HEK293 (cell line): ENCODE data around the gene MIGA1.

Experiments
- CTCF ChIA-PET: fragments of 350-600 bp; formaldehyde crosslinking; extraction: SDS; loops from one replicate; lab custom pipeline; 2021; ENCODE audit warnings: antibody characterized with exemption; lab: Yijun Ruan, JAX
- POLR2A ChIA-PET: fragments of 300-600 bp; formaldehyde crosslinking; extraction: SDS; loops from one replicate; lab custom pipeline; 2020; ENCODE audit warnings: antibody characterized with exemption, inconsistent platforms; lab: Yijun Ruan, JAX
- H3K27ac ChIP-seq: fragments of 200-500 bp; sonication (Bioruptor generic); 2 replicates; pipeline ENCODE4 v1.5.1; 2014; ENCODE audit warnings: low read depth, low read length, control low read depth, inconsistent platforms; ENCODE audit errors: extremely low read depth
- H3K36me3 ChIP-seq, 2 experiments: fragments of 200-500 bp in 1 of 2; sonication (Bioruptor generic) in 1 of 2; 1 replicate in 1 of 2; 2 replicates in 1 of 2; pipeline ENCODE4 v1.5.1; 2014 to 2017; ENCODE audit warnings: inconsistent platforms in 2 of 2, low read length in 2 of 2; ENCODE audit not compliant: control insufficient read depth in 2 of 2, insufficient read depth in 1 of 2
- H3K4me1 ChIP-seq: fragments of 200-500 bp; sonication (Bioruptor generic); 2 replicates; pipeline ENCODE4 v1.5.1; 2014; ENCODE audit warnings: mild to moderate bottlenecking, low read length, inconsistent platforms; ENCODE audit not compliant: control insufficient read depth, insufficient read depth
- H3K4me3 ChIP-seq: 2 replicates; pipeline ENCODE4 v1.5.1; 2011; ENCODE audit warnings: low read depth, mild to moderate bottlenecking, control low read depth, low read length, moderate library complexity
- H3K9me3 ChIP-seq: fragments of 200-500 bp; sonication (Bioruptor generic); 2 replicates; pipeline ENCODE4 v1.5.1; 2014; ENCODE audit warnings: low read depth, low read length, inconsistent platforms; ENCODE audit not compliant: control insufficient read depth, insufficient read depth
- EGR2 ChIP-seq: fragments of 450-650 bp; formaldehyde crosslinking; IDR thresholded peaks from 2 replicates; pipeline ENCODE4 v1.5.1; 2016; ENCODE audit warnings: low read depth, missing biosample characterization, missing genetic modification characterization
- MYNN ChIP-seq: fragments of 450-650 bp; formaldehyde crosslinking; IDR thresholded peaks from 2 replicates; pipeline ENCODE4 v1.5.1; 2016; ENCODE audit warnings: missing biosample characterization, missing genetic modification characterization, borderline replicate concordance
- REPIN1 ChIP-seq: fragments of 450-650 bp; formaldehyde crosslinking; IDR thresholded peaks from 2 replicates; pipeline ENCODE4 v1.5.1; 2017; ENCODE audit warnings: missing biosample characterization, missing genetic modification characterization, low read depth
- SALL2 ChIP-seq: fragments of 450-650 bp; formaldehyde crosslinking; IDR thresholded peaks from 2 replicates; pipeline ENCODE4 v1.5.0; 2017; ENCODE audit warnings: missing biosample characterization, mild to moderate bottlenecking, missing genetic modification characterization, borderline replicate concordance
- ZBTB48 ChIP-seq: fragments of 450-650 bp; formaldehyde crosslinking; IDR thresholded peaks from 2 replicates; pipeline ENCODE4 v1.5.1; 2016; ENCODE audit warnings: missing biosample characterization, missing genetic modification characterization
- ZBTB7A ChIP-seq: fragments of 450-650 bp; formaldehyde crosslinking; IDR thresholded peaks from 2 replicates; pipeline ENCODE4 v1.5.1; 2016; ENCODE audit warnings: low read depth, missing biosample characterization, missing genetic modification characterization
- ZEB2 ChIP-seq: fragments of 450-650 bp; formaldehyde crosslinking; IDR thresholded peaks from 2 replicates; pipeline ENCODE4 v1.5.1; 2016; ENCODE audit warnings: missing biosample characterization, missing genetic modification characterization
- ZNF157 ChIP-seq: fragments of 450-650 bp; formaldehyde crosslinking; IDR thresholded peaks from 2 replicates; pipeline ENCODE4 v1.5.1; 2016; ENCODE audit warnings: missing biosample characterization, missing genetic modification characterization
- ZNF221 ChIP-seq: fragments of 450-650 bp; formaldehyde crosslinking; IDR thresholded peaks from 2 replicates; pipeline ENCODE4 v1.5.1; 2017; ENCODE audit warnings: missing biosample characterization, missing genetic modification characterization, borderline replicate concordance
- ZNF24 ChIP-seq: fragments of 450-650 bp; formaldehyde crosslinking; IDR thresholded peaks from 2 replicates; pipeline ENCODE4 v1.5.1; 2016; ENCODE audit warnings: missing biosample characterization, missing genetic modification characterization
- ZNF366 ChIP-seq: fragments of 450-650 bp; formaldehyde crosslinking; conservative IDR thresholded peaks from 2 replicates; pipeline ENCODE4 v1.5.1; 2016; ENCODE audit warnings: missing biosample characterization, missing genetic modification characterization
- ZNF37A ChIP-seq: fragments of 450-650 bp; IDR thresholded peaks from 2 replicates; pipeline ENCODE4 v1.5.1; 2018; ENCODE audit warnings: missing biosample characterization, missing genetic modification characterization
- ZNF426 ChIP-seq: fragments of 450-650 bp; formaldehyde crosslinking; IDR thresholded peaks from 2 replicates; pipeline ENCODE4 v1.5.1; 2017; ENCODE audit warnings: missing biosample characterization, missing genetic modification characterization, mild to moderate bottlenecking, inconsistent platforms, moderate library complexity
- ZNF558 ChIP-seq: fragments of 450-650 bp; formaldehyde crosslinking; IDR thresholded peaks from 2 replicates; pipeline ENCODE4 v1.5.1; 2016; ENCODE audit warnings: missing biosample characterization, missing genetic modification characterization
- ZNF76 ChIP-seq: fragments of 450-650 bp; formaldehyde crosslinking; IDR thresholded peaks from 2 replicates; pipeline ENCODE4; 2016; ENCODE audit warnings: low read depth, missing biosample characterization, missing genetic modification characterization, borderline replicate concordance
- ZXDB ChIP-seq: fragments of 450-650 bp; formaldehyde crosslinking; IDR thresholded peaks from 2 replicates; pipeline ENCODE4 v1.5.1; 2016; ENCODE audit warnings: missing biosample characterization, missing genetic modification characterization
- TF ChIP-seq, protein P1 (sequence below): fragments of 450-650 bp; IDR thresholded peaks from 2 replicates; pipeline ENCODE4 v1.5.1; 2018; ENCODE audit warnings: missing biosample characterization, mild to moderate bottlenecking, missing genetic modification characterization
- TF ChIP-seq, protein P2 (sequence below): fragments of 450-650 bp; formaldehyde crosslinking; IDR thresholded peaks from 2 replicates; pipeline ENCODE4 v1.5.1; 2016; ENCODE audit warnings: missing biosample characterization, missing genetic modification characterization, low read depth
- TF ChIP-seq, protein P3 (sequence below): fragments of 450-650 bp; formaldehyde crosslinking; IDR thresholded peaks from 2 replicates; pipeline ENCODE4 v1.5.1; 2017; ENCODE audit warnings: missing biosample characterization, missing genetic modification characterization
- TF ChIP-seq, protein P4 (sequence below): fragments of 450-650 bp; formaldehyde crosslinking; IDR thresholded peaks from 2 replicates; pipeline ENCODE4 v1.5.1; 2017; ENCODE audit warnings: missing biosample characterization, missing genetic modification characterization
- TF ChIP-seq, protein P5 (sequence below): fragments of 450-650 bp; formaldehyde crosslinking; IDR thresholded peaks from 2 replicates; pipeline ENCODE4 v1.5.0; 2017; ENCODE audit warnings: missing biosample characterization, missing genetic modification characterization, borderline replicate concordance

The MIGA1 gene

DNA sequence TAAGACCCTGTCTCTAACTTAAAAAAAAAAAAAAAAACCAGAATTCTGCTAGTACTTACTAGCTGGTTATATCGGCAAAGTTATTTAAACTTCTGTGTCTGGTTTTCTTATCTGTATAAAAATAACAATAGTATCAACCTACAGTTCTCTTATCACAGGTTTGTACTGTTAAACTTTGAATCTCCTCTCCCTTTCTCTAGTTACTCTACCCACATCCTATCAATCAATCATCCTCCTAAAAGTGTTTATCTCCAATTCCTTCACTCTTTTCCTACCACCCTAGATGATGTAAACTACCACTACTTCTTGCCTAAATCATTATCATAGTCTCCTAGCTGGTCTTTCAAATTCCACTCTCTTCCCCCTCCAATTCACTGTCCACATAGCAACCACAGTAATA lies 47.4 kb upstream of the MIGA1 start:
- TF ChIP-seq EGR2 (tag by site-specific recombination) (peak; percentile 60; the same call in 1 of the 2 replicates), ZNF24 (no peak), ZXDB (tag by site-specific recombination) (peak; percentile 34; the same call in 1 of the 2 replicates)
- TF ChIP-seq, protein P1, sequence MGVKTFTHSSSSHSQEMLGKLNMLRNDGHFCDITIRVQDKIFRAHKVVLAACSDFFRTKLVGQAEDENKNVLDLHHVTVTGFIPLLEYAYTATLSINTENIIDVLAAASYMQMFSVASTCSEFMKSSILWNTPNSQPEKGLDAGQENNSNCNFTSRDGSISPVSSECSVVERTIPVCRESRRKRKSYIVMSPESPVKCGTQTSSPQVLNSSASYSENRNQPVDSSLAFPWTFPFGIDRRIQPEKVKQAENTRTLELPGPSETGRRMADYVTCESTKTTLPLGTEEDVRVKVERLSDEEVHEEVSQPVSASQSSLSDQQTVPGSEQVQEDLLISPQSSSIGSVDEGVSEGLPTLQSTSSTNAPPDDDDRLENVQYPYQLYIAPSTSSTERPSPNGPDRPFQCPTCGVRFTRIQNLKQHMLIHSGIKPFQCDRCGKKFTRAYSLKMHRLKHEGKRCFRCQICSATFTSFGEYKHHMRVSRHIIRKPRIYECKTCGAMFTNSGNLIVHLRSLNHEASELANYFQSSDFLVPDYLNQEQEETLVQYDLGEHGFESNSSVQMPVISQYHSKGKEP (tag by site-specific recombination), result no peak
- TF ChIP-seq, all 188 proteins: peak for 2
- no peaks in the 10 kb centered on the region for H3K9me3 ChIP-seq
- ChIA-PET CTCF (interaction anchor here (0.8 kb wide), 1 partner anchor 18 kb away, joined by 3 read pairs; no protein-coding TSS in a partner anchor), POLR2A (no interaction called here)
- H3K4me1 ChIP-seq, result no peaks in the 10 kb centered on the region
- no peak overlapping the region for H3K4me3 ChIP-seq
- H3K27ac ChIP-seq, result no peak overlapping the region
- peaks cover 22 to 29% of the 10 kb centered on the region in 2 experiments for H3K36me3 ChIP-seq

DNA sequence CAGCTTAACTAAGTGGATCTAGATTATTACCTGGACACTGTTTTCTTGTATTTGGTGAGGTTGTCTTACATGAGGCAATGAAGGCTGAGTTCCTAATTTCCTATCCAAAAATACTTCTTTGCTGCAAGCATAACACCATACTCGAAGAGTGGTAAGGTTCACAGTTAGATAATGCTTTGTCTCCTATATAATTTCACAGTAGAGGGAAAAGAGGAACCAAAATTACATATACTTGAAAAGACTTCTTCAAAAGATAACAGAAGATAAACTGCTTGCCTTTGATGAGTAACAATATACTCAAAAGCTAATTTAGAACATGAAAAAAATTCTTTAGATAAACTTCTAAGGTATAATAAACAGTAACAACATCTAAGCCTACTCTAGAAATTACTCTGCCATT lies 40.2 kb upstream of the MIGA1 start:
- Histone ChIP-seq H3K9me3 (no peaks in the 10 kb centered on the region), H3K4me1 (peaks cover 7% of the 10 kb centered on the region), H3K27ac (no peak overlapping the region), H3K36me3 (peaks cover 14 to 37% of the 10 kb centered on the region in 2 experiments), H3K4me3 (no peak overlapping the region)
- no peak for TF ChIP-seq ZNF426 (tag by site-specific recombination)
- no peak for TF ChIP-seq SALL2
- no peak for TF ChIP-seq ZNF157 (tag by site-specific recombination)
- ChIA-PET CTCF (interaction anchor here (0.6 to 1.0 kb wide), 4 partner anchors 86 to 231 kb away, joined by 3 read pairs; no protein-coding TSS in a partner anchor), POLR2A (no interaction called here)

DNA sequence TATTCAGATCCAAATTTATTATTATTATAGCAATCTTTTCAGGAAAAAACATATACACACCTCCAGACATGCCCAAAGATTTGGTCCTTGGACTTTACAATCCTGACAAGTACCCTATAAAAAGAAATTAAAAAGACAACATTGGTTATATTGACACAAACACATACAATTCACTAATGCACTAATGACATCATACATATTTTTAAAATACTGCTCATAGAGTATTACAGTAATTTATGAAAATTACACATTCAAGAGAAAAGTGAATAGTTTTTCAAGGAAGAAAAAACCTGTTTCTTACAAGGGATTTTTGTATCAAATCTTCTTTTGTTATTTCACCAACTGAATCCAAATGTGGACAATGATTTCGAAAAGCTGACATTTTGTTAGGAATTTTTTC lies 38.1 kb upstream of the MIGA1 start:
- no peak overlapping the region for H3K27ac ChIP-seq
- H3K4me3 ChIP-seq, result no peak overlapping the region
- POLR2A ChIA-PET, result no interaction called here
- no peaks in the 10 kb centered on the region for H3K9me3 ChIP-seq
- CTCF ChIA-PET, result no interaction called here
- H3K36me3 ChIP-seq, result peaks cover 14 to 31% of the 10 kb centered on the region in 2 experiments
- peaks cover 7% of the 10 kb centered on the region for H3K4me1 ChIP-seq
- TF ChIP-seq ZNF558 (tag by site-specific recombination) (no peak), MYNN (tag by site-specific recombination) (no peak), ZNF76 (tag by site-specific recombination) (no peak), ZEB2 (tag by site-specific recombination) (no peak), ZBTB48 (tag by site-specific recombination) (no peak), REPIN1 (tag by site-specific recombination) (no peak), ZBTB7A (tag by site-specific recombination) (no peak), ZNF37A (tag by site-specific recombination) (no peak), ZNF366 (tag by site-specific recombination) (no peak), ZNF221 (tag by site-specific recombination) (no peak)
- TF ChIP-seq, protein P2, sequence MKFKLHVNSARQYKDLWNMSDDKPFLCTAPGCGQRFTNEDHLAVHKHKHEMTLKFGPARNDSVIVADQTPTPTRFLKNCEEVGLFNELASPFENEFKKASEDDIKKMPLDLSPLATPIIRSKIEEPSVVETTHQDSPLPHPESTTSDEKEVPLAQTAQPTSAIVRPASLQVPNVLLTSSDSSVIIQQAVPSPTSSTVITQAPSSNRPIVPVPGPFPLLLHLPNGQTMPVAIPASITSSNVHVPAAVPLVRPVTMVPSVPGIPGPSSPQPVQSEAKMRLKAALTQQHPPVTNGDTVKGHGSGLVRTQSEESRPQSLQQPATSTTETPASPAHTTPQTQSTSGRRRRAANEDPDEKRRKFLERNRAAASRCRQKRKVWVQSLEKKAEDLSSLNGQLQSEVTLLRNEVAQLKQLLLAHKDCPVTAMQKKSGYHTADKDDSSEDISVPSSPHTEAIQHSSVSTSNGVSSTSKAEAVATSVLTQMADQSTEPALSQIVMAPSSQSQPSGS (tag by site-specific recombination), result peak; percentile 86
- TF ChIP-seq, protein P3, sequence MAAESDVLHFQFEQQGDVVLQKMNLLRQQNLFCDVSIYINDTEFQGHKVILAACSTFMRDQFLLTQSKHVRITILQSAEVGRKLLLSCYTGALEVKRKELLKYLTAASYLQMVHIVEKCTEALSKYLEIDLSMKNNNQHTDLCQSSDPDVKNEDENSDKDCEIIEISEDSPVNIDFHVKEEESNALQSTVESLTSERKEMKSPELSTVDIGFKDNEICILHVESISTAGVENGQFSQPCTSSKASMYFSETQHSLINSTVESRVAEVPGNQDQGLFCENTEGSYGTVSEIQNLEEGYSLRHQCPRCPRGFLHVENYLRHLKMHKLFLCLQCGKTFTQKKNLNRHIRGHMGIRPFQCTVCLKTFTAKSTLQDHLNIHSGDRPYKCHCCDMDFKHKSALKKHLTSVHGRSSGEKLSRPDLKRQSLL (tag by site-specific recombination), result no peak
- TF ChIP-seq, protein P4, sequence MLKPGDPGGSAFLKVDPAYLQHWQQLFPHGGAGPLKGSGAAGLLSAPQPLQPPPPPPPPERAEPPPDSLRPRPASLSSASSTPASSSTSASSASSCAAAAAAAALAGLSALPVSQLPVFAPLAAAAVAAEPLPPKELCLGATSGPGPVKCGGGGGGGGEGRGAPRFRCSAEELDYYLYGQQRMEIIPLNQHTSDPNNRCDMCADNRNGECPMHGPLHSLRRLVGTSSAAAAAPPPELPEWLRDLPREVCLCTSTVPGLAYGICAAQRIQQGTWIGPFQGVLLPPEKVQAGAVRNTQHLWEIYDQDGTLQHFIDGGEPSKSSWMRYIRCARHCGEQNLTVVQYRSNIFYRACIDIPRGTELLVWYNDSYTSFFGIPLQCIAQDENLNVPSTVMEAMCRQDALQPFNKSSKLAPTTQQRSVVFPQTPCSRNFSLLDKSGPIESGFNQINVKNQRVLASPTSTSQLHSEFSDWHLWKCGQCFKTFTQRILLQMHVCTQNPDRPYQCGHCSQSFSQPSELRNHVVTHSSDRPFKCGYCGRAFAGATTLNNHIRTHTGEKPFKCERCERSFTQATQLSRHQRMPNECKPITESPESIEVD, result peak; percentile 42
- TF ChIP-seq, protein P5, sequence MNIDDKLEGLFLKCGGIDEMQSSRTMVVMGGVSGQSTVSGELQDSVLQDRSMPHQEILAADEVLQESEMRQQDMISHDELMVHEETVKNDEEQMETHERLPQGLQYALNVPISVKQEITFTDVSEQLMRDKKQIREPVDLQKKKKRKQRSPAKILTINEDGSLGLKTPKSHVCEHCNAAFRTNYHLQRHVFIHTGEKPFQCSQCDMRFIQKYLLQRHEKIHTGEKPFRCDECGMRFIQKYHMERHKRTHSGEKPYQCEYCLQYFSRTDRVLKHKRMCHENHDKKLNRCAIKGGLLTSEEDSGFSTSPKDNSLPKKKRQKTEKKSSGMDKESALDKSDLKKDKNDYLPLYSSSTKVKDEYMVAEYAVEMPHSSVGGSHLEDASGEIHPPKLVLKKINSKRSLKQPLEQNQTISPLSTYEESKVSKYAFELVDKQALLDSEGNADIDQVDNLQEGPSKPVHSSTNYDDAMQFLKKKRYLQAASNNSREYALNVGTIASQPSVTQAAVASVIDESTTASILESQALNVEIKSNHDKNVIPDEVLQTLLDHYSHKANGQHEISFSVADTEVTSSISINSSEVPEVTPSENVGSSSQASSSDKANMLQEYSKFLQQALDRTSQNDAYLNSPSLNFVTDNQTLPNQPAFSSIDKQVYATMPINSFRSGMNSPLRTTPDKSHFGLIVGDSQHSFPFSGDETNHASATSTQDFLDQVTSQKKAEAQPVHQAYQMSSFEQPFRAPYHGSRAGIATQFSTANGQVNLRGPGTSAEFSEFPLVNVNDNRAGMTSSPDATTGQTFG (tag by site-specific recombination), result no peak
- TF ChIP-seq, protein P1 (tag by site-specific recombination), result no peak
